SJSA1 (cell line): Measurements from ENCODE around the gene TYW1B. TPM values are rescaled to one million over a fixed set of nuclear protein-coding genes. Genes with fewer than 3 reads are reported as not detected.
"Not testable (repeated sequence)": the region's sequence is repeated elsewhere in the genome, so short reads cannot be mapped to it uniquely, and the experiment has no call there.

Experiments
- DNase-seq, 2 experiments: peaks; one replicate each; pipeline ENCODE4 v3.0.0-alpha.2; 2015 to 2020; ENCODE audit warnings: low spot score in 2 of 2, low read depth in 1 of 2
- H3K27ac ChIP-seq: fragments of 250-450 bp; sonication (Bioruptor Pico); 2 replicates; pipeline ENCODE4 v1.5.1; 2020; ENCODE audit warnings: mild to moderate bottlenecking, moderate library complexity
- H3K27me3 ChIP-seq: fragments of 250-450 bp; sonication (Bioruptor Pico); replicated peaks from 2 replicates; pipeline ENCODE4 v1.5.1; 2020; ENCODE audit warnings: mild to moderate bottlenecking, moderate library complexity
- H3K36me3 ChIP-seq: fragments of 250-450 bp; sonication (Bioruptor Pico); 2 replicates; pipeline ENCODE4 v1.5.1; 2020; ENCODE audit warnings: mild to moderate bottlenecking
- H3K4me1 ChIP-seq: fragments of 250-450 bp; sonication (Bioruptor Pico); replicated peaks from 2 replicates; pipeline ENCODE4 v1.6.1; 2021; ENCODE audit warnings: mild to moderate bottlenecking
- H3K4me3 ChIP-seq: fragments of 250-450 bp; sonication (Bioruptor Pico); 2 replicates; pipeline ENCODE4 v1.5.1; 2020; ENCODE audit warnings: mild to moderate bottlenecking
- H3K9me3 ChIP-seq: fragments of 250-450 bp; sonication (Bioruptor Pico); replicated peaks from 2 replicates; pipeline ENCODE4 v1.5.1; 2020; ENCODE audit warnings: mild to moderate bottlenecking
- total RNA-seq: library from RNA; depleted of rRNA; stranded (reverse); fragments of >200 nt; shearing (Covaris generic); gene quantifications from 2 replicates; pipeline ENCODE4 v1.2.3, GENCODE V29; 2014

Gene TYW1B
- total RNA-seq, 1 experiment from 2014 or later: 4.5 TPM

GRCh38 chr7:72753229-72753628 lies 74.8 kb downstream of the TYW1B start:
- H3K27me3 ChIP-seq, H3K4me3 ChIP-seq, DNase-seq, H3K9me3 ChIP-seq, H3K4me1 ChIP-seq, H3K36me3 ChIP-seq, H3K27ac ChIP-seq: not testable (repeated sequence)

DNA sequence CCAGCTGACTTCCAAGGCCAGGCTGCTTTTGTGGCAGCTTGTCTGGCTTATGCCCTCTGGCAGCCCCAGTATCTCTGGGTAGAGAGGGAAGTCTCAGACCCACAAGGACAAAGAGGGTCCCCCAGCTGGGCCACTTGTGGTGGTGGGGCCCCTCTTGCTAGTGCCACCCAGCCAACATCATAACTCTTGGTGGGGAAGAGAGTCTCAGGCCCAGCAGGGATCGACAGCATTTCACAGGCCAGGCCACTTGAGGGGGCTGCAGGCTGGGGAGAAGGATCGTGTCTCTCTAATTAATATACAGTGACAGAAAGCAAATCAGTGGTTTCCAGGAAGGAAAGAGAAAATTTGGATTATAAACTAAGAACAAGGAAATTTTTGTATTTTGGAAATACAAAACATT lies 76.0 kb downstream of the TYW1B start:
- Histone ChIP-seq H3K27me3 (no peaks in the 10 kb centered on the region), H3K27ac (no peak overlapping the region), H3K36me3 (no peaks in the 10 kb centered on the region), H3K4me1 (no peaks in the 10 kb centered on the region), H3K4me3 (no peak overlapping the region), H3K9me3 (no peaks in the 10 kb centered on the region)
- DNase-seq: no peak

GRCh38 chr7:72751378-72751777 lies 76.6 kb downstream of the TYW1B start:
- no peak for DNase-seq
- Histone ChIP-seq H3K27ac (no peak overlapping the region), H3K27me3 (no peaks in the 10 kb centered on the region), H3K36me3 (no peaks in the 10 kb centered on the region), H3K9me3 (no peaks in the 10 kb centered on the region), H3K4me3 (no peak overlapping the region), H3K4me1 (no peaks in the 10 kb centered on the region)

- not testable (repeated sequence) for H3K4me1 ChIP-seq, H3K27ac ChIP-seq, DNase-seq, H3K4me3 ChIP-seq, H3K9me3 ChIP-seq, H3K36me3 ChIP-seq, H3K27me3 ChIP-seq
Observed at GRCh38 chr7:72748649-72749048, 79.4 kb downstream of the TYW1B start.

DNA sequence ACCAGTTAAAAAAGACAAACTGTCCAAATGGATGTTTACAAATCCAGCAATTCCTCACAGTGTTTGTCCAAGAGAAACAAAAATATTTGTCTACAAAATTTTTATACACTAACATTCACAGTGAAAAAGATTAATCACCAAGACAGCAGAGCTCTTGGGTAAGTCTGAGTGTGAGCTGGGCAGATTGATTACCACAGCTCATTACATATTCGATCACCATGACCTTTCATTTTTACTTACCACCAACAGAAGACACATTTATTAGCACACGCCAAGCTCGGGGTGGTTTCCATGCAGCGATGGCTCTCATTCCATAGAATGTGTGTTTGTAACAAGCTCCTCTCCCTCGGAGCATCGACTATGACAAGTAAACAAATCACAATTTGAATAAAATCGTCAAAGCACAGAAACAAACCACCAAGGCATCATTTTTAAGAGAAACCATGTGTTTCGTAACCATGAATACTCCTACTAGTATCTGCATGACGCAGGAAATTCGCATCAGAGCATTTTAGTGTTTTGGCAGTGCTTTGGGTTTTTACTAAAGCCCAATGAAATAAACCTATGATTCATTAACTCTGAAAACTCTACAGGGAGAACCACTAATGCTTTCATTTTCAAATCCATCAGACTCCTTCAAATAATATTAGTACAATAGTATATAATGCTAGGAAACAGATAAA lies 83.6 kb downstream of the TYW1B start:
- not testable (repeated sequence) for H3K9me3 ChIP-seq, H3K4me3 ChIP-seq, H3K36me3 ChIP-seq, H3K27ac ChIP-seq, H3K27me3 ChIP-seq, H3K4me1 ChIP-seq
- DNase-seq: peak in 1 of 2 experiments; percentile 4

DNA sequence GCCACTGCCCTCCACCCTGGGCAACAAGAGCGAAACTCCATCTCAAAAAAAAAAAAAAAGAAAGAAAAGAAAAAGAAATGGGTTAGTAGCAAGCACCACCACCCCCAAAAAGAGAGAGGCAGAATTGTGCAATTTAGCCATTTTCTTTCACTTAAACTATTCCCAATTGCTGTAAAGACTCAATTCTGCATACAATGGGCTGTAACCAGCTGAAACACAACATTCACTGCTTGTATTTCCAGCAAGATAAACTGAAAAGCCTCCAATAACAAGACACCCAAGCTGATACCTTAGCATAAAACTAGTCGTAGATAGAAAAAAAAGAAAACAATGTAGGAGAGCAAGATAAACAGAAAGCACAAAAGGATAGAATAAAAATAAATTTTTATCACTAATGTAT lies 84.2 kb downstream of the TYW1B start:
- H3K27me3 ChIP-seq, H3K9me3 ChIP-seq, H3K36me3 ChIP-seq, H3K27ac ChIP-seq, DNase-seq, H3K4me1 ChIP-seq, H3K4me3 ChIP-seq: not testable (repeated sequence)

- not testable (repeated sequence) for H3K27me3 ChIP-seq, H3K36me3 ChIP-seq, H3K4me3 ChIP-seq, H3K27ac ChIP-seq, H3K9me3 ChIP-seq, H3K4me1 ChIP-seq, DNase-seq
Observed at GRCh38 chr7:72739716-72740115, 88.3 kb downstream of the TYW1B start.

GRCh38 chr7:72735855-72736254 lies 92.1 kb downstream of the TYW1B start:
- H3K4me3 ChIP-seq, H3K4me1 ChIP-seq, DNase-seq, H3K27me3 ChIP-seq, H3K9me3 ChIP-seq, H3K27ac ChIP-seq, H3K36me3 ChIP-seq: not testable (repeated sequence)

DNA sequence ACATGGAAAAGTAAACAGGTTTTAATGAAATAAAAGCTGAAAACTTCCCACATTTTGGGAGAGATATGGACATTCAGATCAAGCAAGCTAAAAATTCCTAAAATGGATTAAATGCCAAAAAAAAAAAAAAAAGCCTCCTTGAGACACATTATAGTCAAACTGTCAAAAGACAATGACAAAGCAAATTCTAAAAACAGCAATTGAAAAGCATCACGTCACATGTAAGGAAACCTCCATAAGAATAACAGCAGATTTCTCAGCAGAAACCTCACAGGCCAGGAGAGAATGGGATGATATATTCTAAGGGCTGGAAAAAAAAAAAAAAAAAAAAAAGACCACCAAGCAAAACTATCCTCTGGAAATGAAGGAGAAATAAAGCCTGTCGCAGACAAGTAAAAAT lies 97.2 kb downstream of the TYW1B start:
- H3K9me3 ChIP-seq, H3K4me3 ChIP-seq, H3K27ac ChIP-seq, H3K4me1 ChIP-seq, H3K27me3 ChIP-seq, DNase-seq, H3K36me3 ChIP-seq: not testable (repeated sequence)

- DNase-seq, H3K27me3 ChIP-seq: not testable (repeated sequence)
Observed at GRCh38 chr7:72730384-72730783, 97.6 kb downstream of the TYW1B start.

GRCh38 chr7:72729130-72729529 lies 98.9 kb downstream of the TYW1B start:
- H3K4me3 ChIP-seq, H3K36me3 ChIP-seq, H3K9me3 ChIP-seq, H3K4me1 ChIP-seq, H3K27ac ChIP-seq, DNase-seq, H3K27me3 ChIP-seq: not testable (repeated sequence)

More at GRCh38 chr7:72730384-72730783, 97.6 kb downstream of the TYW1B start:
- H3K4me1 ChIP-seq, H3K4me3 ChIP-seq, H3K9me3 ChIP-seq, H3K27ac ChIP-seq, H3K36me3 ChIP-seq: not testable (repeated sequence)

- not testable (repeated sequence) for H3K9me3 ChIP-seq, H3K4me1 ChIP-seq, H3K27ac ChIP-seq, H3K4me3 ChIP-seq, H3K27me3 ChIP-seq, H3K36me3 ChIP-seq, DNase-seq
Observed at GRCh38 chr7:72722694-72723093, 105.3 kb downstream of the TYW1B start.

GRCh38 chr7:72720890-72721289 lies 107.1 kb downstream of the TYW1B start:
- H3K27me3 ChIP-seq, H3K4me3 ChIP-seq, H3K9me3 ChIP-seq, H3K27ac ChIP-seq, H3K36me3 ChIP-seq, H3K4me1 ChIP-seq, DNase-seq: not testable (repeated sequence)

DNA sequence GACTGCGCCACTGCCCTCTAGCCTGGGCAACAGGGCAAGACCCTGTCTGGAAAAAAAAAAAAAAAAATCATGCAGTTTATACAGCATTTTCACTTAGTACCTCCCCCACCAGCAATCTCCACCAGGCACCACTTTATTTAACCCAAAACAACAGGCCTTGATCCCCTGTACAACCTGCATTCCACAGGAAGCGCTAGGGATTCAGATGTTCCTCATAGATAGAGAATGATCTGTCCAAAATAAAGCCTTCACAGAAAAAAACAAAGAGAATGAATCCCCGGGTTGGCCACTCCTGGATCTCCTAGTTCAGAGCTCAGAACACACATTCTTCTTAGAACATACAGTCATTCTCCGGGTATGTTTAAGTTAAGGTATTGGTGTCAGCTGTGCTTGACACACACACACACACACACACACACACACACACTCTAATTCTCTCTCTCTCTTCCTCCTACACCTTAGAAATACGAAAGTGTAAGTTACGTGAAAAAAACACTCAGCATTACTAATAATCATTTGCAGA lies 110.7 kb downstream of the TYW1B start:
- not testable (repeated sequence) for H3K4me3 ChIP-seq

GRCh38 chr7:72711927-72712326 lies 116.1 kb downstream of the TYW1B start:
- H3K27ac ChIP-seq, DNase-seq, H3K27me3 ChIP-seq, H3K36me3 ChIP-seq, H3K4me3 ChIP-seq, H3K4me1 ChIP-seq, H3K9me3 ChIP-seq: not testable (repeated sequence)

More for the DNA sequence above, 110.7 kb downstream of the TYW1B start:
- not testable (repeated sequence) for H3K4me1 ChIP-seq, DNase-seq, H3K27me3 ChIP-seq, H3K9me3 ChIP-seq, H3K36me3 ChIP-seq, H3K27ac ChIP-seq
